Dermis blood vessel endothelial cell (primary cell): ENCODE measurements around the gene ZNF831. TPM values are rescaled to one million over a fixed set of nuclear protein-coding genes. Genes with fewer than 3 reads are reported as not detected.

Source experiments
- DNase-seq: peaks from one replicate; pipeline ENCODE4 v3.0.0; 2010
- total RNA-seq: library from RNA; depleted of rRNA; stranded (reverse); fragments of >200 nt; gene quantifications from 2 replicates; pipeline ENCODE4 v1.2.3, GENCODE V29; 2014

The ZNF831 gene
- total RNA-seq, 1 donor from 2014 or later = under 0.01 TPM

DNA sequence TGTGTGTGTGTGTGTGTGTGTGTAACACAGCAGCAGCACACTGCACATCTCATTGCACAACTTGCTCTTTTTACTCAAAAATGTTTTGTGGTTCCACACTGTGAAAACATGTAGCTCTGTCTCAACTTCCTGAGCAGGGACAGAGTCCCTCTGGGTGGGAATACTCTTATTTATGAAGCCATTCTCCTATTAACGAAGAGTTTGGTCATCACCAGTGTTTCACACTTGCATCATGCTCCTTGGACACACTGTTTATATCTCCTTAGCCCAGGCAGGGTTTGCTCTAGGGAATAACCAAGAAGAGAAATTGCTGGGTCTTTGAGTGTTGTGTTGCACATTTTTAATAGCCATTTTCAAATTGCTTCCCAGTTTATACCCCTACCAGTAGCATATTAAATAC lies 53.6 kb downstream of the ZNF831 start:
- no peak for DNase-seq

DNA sequence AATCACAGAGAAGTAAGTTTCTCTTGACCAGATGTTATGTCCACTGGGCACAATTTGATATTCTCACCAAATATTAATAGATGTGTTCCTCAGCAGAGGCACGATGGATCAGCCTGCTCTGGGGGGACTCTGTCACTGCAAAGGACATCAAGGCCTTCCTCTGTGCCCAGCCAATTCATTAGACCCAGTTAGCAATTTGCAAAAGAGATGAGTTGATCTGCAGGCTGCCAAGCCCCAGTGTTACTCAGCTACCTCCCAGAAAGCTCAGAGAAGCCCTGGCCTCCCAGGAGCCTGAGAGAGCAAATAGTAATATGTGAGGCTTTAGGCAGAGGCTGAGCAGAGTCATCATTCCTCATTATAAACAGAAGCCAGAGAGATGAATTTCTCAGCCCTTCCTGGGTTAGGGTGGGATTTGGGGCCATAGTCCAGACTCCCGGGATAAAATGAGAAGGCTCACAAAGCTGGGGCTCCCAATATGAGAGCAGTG lies 54.2 kb downstream of the ZNF831 start:
- no peak for DNase-seq

DNA sequence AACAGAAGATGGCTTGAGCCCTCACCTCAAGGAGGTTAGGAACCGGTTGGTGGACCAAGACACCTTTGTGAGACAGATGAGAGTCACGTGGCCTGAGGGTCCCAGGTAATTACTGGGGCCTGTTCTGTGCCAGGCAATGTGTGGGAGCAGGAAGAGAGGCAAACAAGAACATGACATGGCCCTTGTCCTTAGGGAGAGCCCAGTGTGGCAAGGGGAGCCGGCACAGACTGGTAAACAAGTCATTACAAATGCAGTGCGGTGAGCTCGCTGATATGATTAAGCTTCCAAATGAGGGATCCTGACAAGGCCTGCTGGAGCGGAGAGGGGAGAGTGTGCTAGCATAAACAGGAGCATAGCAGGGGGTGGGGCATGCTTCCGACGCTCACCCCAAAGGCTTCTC lies 55.6 kb downstream of the ZNF831 start:
- DNase-seq = no peak

DNA sequence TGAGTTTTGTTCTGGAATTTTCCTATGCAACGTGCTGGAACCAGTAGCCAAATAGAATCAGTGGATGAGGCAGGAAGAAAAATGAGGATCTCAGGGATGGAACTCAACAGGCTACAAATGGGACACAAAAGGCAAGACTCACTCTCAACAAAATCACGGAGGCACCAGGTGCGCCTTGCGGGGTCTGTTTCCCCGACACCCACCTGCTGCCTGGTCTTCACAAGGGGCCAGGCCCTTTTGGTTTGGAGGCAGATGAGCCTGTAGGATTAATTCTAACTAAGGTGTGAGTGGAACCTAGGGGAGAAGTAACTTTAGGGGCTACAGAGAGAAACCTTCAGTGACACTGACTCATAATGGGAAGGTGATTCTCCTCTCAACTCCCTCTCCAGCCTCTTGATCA lies 56.5 kb downstream of the ZNF831 start:
- DNase-seq = no peak

DNA sequence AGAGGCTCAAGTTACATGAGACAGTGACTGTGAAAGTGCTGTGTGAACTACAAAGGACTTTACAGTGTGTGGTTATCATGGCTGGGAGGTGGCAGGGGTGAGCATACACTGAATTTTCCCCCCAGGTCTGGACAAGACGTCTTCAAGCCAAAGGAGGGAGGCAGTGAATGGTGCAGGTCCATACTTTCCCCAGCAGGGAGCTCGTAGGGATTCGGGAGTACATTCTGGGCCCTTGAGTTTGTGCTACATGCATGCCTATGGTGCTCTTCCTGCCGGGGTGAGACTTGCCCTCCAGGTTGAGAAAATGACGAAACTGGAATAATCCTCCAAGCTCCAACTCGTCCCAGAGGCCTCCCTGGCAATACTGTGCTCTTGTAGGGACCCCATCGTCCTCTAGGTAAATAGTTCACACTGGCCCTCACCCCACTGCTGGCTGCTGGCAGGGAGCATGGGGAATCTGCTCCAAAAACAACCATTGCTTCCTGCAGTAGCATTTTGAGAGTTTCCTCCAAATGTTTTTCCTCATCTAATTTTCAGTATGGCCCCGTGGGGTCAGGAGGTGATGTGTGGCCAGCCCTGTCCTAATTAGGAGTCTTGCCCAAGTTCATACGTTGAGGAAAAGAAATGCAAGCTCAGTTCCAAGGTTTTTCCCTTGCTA lies 57.6 kb downstream of the ZNF831 start:
- DNase-seq = peak; percentile 27

DNA sequence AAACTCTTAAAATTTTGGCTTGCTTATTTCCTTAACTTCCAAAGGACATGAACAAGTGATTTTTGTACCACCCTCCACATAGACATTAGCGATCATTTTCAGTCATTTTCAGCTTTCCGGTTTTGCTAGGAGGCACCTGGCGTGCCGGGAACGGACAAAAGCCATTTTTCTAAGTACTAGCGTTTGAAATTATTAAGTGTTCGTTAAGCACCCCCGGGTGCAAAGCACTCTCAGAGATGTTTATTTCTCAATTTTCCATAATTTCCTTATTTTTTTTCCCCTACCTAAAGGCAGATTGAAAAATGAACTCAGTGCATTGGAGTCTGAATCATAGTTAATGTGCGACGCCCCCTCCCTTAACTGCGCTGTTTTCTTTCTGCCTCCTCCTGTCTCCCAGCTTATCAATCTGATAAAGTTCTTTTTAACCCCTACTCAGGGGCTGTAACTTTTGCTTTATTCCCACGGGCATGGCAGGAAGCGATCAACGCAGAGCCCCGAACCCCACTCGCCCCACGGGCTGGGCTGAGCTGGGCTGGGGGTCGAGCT lies 58.2 kb downstream of the ZNF831 start:
- peak; percentile 17 for DNase-seq

DNA sequence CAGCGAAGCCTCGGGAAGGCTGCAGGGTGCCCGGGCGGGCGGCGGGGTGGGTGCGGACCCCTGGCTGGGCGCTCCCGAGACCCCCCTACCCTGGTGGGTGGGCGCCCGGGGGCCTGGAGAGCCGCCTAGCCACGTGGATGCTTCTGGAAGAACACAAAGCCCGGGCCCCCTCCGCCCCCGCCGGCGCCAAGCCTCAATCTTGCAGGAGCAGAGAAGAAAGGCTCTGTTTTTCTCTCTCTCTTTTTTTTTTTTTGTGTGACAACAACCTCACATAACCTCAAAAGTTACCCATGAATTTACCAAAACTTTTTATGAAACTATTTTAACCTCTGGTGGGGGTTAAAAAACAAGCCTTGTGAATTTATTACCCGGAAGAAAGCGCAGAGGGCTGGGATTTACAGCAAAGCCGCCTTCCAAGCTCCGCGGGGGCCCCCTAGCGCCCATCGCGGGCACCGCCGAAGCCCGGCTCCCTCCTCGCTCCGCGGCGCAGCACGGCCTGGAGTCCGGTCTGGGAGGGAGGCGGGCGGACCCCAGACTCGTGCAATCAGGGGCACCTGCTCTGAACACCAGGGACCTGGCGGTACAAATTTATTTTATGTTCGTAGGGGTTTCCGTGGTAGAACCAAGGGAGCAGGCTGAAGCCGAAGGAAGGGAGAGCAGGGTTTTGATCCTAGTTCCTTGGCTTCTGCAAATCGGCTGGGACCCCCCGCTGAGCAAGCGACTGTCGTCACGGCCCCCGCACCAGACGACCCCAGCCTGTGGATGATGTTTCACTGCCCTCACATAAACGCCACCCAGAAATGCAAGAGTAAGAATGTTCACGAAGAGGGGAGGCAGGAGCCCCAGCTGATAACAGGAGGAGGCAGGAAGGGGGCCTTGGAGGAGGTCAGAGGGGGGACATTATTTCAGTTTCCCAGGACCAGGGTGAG lies 58.9 kb downstream of the ZNF831 start:
- peak; percentile 83 for DNase-seq

DNA sequence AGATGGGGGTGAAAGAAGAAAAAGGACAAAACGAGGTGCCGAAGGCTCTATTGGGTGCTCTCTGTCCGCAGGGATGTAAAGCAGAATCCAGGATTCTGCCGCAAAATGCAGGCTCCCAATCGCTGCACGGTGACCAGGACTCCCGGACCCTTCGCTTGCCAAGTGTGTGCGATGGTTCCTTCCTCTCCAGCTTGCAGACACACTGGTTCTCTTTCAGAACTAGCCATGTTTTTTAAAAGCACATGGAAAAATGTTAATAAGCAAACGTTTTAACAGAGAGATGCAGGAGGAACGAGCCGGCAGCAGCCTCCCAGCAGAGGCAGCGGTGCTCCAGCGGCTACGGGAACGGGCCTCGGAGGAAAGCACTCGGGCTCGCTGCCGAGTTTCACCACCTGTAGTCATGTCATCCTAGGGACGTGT lies 59.6 kb downstream of the ZNF831 start:
- DNase-seq = peak; percentile 4

DNA sequence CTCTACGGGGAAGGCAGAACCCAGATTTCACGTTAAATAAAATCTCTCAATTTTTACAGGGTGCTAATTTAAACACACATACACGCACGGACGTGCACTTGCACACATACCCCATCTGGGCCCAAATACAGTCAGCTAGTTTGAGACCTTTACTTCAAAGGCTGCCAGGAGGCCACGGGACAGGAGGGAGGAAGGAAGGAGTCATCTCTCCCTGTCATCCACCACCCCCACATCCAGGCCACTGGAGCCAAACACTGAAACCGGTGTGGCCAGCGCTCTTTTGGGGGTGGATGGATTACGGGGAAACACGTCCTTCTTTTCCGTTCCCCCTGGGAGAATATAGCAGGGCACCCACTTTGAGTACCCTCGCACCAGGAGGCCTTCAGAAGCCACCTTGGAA lies 60.1 kb downstream of the ZNF831 start:
- no peak for DNase-seq

DNA sequence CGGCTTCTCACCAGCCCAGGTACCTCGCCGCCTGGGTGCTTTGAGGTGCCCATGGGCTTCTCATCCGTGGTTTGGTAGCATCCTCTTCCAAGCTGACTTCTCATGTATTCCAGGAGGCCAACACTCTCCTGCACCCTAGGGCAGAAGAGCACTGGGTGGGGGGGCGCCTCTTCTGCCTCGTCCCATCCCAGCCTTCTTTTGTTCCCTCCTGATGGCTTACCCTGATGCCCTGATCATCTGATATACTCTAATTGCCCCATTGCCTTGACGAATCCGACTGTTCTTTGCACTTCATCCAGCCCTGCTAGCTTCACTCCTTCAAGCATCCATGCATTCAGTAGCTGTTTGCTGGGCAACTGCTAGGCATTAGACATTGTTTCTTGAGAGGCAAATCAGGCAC lies 60.6 kb downstream of the ZNF831 start:
- no peak for DNase-seq

DNA sequence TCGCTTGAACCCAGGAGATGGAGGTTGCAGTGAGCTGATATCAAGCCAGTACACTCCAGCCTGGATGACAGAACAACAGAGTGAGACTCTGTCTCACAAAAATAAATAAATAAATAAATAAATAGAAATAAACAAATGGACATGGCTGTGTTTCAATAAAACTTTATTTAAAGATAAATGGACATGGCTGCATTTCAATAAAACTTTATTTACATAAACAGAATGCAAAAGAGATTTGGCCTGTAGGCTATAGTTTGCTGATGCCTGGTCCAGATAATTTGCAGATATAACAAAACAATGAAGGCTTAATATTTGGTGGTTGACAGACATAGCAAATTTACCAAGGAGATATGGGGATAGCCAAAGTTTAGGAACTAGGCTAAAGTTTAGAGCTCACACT lies 66.8 kb downstream of the ZNF831 start:
- DNase-seq = no peak

DNA sequence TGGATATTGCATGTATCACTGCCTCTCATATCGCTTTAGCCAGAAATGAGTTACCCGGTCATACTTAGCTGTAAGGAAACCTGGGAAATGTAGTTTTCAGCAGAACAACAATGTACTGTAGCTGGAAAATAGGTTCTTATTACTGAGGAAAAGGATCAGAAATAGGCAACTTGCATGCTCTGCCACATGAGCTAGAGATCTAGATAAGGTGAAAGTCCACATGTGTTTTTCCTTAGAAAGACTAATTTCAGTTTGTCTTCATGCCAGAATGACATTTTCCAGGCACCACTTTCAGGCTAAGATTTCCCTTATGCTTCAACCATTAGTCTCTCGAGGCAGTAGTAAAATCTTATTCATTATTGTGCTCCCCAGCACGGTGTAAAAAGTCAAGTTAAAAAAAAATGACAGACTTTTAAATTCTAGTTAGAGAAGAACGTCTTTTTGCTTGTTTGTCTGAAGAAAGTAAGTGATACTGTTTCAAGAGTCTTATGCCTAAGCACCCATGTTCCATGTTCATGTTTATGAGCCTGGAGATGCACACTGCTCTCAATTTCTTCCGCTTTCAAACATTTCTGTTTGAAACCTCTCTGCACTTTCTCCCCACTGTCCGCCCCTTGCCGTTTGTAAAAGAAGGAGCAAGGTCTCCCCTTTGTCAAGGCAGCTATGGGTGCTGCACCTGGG lies 67.6 kb downstream of the ZNF831 start:
- no peak for DNase-seq

DNA sequence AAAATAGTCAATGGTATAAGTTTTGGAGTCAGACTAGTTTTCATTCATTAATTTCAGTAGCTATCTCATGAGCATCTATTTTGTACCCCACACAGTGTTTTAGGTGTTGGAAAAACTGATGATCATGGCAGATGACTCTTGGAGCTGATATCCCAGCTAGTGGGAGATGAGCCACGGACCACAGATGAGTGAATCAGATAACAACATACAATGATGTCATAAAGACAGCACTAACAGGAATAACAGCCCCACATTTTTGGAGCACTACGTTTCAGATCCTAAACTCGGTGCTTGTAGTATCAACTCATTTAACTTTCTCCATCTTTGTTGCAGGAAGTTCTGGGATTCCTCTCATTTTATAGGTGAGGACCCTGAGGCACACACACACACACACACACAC lies 69.0 kb downstream of the ZNF831 start:
- no peak for DNase-seq

DNA sequence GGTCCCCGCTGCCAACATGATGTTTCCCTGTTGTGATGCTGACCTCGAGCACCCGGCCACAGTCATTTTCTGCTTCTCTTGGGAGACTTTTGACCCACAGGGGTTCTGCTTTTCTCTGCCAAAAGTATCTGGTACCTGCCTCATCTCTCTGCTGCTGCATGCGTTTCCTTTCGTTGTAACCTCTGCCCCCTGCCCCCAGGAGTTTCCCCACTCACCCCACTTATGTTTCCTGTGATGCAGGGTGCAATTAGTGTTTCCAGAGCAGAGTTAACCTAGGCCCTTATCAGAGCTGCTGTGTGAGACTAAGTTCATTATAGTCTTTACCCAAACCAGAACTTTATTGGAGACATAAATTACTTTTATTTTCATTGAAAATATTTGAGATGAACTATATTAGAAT lies 71.6 kb downstream of the ZNF831 start:
- no peak for DNase-seq

DNA sequence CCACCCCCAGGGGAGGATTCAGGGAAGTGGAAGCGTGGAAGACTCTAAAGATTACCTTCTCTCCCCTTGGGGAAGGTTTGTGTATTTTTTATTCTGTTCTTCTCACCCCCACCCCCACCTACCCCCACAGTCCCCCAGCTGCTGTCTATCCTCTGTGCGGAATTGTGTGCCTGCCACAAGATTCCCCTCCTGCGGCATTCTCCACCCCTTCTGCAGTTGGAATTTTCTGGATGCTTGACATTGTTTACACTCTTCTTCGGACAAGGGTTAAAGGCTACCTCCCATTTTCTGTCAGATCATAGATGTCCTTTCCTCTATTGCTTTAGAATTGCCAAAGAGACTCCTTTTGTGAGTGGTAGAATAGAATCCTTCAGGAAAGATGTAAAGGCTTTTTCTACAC lies 76.4 kb downstream of the ZNF831 start:
- no peak for DNase-seq

DNA sequence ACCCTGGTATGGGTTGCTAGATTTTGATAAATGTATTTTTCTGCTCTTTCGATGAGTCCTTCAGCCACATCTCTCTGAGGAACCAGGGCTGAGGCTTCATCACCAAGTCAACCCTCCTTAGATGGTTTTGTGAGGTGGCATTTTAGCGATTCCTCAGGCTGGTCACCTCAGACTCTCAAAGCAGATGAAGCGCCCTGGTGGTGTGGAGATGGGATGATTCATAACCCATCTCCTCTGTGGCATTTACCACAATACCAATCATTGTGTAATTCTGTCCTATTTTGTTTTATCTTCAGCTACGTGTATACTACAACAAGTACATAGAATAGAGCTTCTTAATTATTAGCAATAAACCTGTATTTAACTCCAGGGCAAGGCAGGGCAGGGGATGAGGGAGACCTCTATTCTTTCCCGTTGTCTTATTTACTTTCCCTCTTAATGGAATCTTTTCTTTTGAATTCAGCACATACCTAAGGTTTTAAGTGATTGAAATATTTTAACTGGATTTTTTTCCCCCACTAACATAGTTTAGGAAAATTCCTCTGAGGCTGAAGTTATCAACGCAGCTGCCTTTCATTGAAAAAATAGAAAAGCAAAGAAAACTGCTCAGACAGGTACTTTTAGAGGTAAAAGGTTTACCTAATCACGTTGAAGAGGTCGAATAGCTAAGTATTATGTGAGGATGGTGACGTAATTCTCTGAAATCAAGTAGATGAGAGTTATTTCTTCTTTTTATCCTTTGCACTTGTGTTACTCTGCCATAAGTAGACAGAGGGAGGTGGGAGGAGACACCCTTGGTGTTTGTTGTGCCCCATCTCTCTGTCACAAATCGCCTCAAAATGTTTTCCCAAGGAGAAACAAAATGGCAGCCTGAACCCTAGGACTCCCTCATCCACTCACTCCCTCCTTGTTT lies 79.3 kb downstream of the ZNF831 start:
- DNase-seq = no peak

DNA sequence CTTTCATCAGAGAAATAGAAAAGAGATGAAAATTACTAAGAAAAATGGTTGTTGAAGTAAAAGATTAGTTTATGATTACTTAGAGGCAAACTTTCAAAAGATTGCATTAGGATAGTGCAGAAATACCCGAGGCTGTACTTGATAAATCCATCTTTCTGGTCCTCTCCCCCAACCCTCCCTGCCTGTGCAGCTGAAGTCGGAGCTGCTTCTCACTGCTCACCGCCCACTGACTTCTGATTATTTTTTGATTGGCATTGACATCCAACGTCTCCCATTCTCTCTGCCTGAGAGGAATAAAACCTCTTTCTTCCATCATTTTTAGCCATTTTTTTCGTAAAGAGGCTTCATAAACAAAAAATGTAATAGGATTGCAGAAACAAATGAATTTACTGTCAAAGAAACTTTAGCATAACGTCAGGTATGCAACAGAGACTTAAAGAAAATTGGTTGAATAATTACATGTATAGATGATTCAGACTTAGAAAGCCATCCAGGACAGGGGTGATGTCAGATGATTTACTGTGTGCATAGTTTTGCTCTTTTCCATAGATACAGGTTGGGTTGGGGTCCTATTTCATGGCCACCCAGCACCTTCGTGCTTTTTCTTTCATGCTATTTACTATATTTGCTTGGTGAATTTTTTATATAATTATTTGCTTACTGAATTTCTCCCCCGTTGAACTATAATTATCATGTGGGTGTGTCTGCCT lies 83.2 kb downstream of the ZNF831 start:
- DNase-seq = no peak

DNA sequence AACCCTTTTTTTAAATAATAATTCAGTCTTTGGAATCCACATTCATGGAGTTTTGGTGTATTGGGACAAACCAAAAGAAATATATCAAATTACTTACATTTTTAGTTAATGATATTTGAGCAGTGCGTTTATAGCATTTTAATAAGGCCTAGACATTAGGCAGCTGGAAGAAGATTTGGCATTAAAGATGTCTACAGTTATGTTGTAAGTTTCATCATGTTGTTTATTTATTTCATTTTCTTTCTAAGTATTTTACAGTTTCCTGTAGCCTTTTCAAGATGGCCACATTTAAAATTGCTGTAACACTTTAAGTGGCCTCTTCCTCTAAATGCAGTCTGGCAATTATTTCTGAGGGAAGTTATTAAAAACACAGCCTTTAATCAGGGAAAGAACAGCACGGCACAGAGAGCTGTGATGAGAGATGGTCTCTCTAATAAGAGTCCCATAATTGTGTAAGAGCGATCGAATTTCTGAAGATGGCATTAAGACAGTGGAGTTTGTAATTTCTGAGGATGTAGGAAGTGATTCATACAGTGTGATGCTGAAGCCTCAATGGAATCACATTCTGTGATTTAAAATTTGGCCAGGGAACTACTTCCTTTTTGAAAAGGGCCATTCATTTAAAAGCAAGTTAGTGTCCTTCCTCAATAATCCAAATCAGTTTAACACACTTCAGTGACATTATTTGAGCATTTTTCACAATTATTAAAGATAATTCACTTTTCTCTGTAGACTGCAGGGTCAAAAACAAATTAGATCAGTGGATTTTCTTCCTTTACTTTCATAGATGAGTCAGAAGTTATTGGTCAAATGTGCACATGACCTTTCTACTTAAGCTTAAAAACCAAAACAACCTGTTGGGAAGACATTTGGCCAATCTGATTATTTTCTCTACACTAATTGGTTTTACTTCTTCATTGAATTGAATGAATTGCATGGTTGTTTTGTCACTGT lies 84.4 kb downstream of the ZNF831 start:
- peak; percentile 4 for DNase-seq

DNA sequence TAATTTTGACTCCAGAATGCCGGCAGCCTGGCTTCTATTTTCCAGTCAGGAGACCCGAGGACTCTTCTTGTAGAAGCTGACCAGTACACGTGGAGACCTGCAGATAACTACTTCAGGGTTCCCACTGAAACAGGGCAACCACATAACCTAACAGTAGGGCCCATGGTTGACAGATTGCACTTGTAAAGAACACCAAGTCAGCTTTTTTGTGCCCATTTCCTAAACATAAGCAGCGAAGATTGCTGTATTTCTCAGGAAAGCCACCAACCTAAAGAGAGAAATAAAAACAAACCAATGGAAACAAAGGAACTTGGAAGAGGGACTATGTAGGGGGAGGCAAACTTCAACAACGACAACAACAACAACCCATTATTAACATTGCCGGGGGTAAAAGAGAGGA lies 86.7 kb downstream of the ZNF831 start:
- no peak for DNase-seq

DNA sequence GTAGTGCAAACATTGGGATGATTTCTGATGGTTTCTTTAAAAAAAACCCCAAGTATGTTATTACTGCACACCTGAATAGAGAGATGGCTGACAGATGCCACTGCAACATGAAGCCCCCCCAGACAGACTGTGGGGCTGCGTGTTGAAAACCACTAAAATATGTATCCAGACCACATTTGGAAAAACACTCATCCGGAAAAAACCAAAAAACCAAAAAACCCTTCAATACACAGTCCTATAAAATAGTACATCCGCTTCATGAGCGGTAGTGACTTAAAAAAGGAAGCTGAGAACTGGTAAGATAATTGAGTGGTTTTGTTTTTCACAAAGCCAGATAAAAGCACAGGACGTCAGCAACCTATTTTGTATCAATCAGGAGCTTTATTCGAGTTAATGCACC lies 89.7 kb downstream of the ZNF831 start:
- no peak for DNase-seq
